LNCaP clone FGC (cell line): ENCODE measurements around the gene FIZ1.
A peak's percentile ranks its signal among the peaks of the same experiment; 100 is the strongest.

Experiments used
- DNase-seq: peaks from one replicate; pipeline ENCODE4 v3.0.0-alpha.2; 2011; ENCODE audit warnings: low read depth
- H3K4me3 ChIP-seq: 2 replicates; pipeline ENCODE4 v1.5.1; 2011; ENCODE audit warnings: mild to moderate bottlenecking, low read depth, low read length, control low read depth
- TF ChIP-seq, protein P1 (sequence below): IDR thresholded peaks from 2 replicates; pipeline ENCODE4 v1.5.1; 2012; ENCODE audit warnings: mild to moderate bottlenecking; ENCODE audit not compliant: control insufficient read depth, insufficient read depth; ENCODE audit errors: extremely low read depth

FIZ1 gene, protein sequence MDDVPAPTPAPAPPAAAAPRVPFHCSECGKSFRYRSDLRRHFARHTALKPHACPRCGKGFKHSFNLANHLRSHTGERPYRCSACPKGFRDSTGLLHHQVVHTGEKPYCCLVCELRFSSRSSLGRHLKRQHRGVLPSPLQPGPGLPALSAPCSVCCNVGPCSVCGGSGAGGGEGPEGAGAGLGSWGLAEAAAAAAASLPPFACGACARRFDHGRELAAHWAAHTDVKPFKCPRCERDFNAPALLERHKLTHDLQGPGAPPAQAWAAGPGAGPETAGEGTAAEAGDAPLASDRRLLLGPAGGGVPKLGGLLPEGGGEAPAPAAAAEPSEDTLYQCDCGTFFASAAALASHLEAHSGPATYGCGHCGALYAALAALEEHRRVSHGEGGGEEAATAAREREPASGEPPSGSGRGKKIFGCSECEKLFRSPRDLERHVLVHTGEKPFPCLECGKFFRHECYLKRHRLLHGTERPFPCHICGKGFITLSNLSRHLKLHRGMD

DNA sequence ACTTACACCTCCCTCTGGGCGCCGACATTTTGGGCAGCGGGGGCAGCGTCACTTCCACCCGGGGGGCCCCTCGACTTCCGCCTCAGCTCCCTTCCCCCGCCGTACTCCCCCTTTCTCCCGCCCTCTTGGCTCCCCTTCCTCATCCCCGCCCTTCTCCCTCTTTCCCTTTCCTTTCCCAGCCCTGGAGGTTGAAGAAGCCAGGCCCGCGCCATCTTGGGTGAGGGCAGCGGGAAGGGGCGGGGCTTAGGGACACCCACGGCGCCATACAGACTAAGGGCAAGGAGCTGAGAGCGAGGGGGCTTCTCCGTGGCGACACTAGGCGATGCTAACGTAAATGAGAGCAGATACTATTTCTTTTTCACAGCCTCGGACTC lies at the start of gene FIZ1:
TSS of gene FIZ1 (minus strand) at position 50 of the 374 bp plus-strand sequence. CDS start 1,652 bp downstream, outside the sequence.
- DNase-seq = peak; percentile 95

DNA sequence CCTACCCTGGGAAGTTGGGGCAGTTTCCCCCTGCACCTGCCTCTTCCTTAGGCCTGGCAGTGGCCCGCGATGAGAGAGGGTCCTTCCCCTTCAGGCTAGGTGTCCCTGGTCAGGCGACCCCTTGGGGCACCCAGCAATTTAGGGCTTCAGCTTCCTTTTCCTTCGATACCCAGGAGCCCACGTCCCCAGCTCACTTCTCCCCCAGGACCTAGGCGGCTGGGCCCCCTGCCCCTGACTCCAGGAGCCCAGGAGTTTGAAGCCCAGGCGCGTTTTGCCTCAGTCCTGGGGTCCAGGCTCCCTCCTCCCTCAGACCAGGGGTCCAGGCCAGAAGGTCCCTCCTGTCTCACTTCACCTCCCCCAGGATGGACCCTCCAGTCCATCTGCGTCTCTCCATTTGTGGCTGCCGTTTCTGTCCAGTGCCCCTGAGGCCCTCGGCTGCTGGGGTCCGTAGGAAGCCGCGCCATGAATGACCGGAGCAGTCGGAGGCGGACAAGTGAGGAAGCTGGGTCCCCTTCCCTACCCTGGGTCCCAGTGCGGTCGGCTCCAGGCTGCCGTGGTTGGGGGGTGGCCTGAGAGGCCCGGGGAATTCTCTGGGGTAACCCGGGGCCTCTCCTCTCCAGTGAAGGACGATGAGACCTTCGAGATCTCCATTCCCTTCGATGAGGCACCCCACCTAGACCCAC lies 49.4 kb upstream of the FIZ1 start:
- H3K4me3 ChIP-seq = peak overlapping the region; percentile 84
- no peak for DNase-seq
- TF ChIP-seq, protein P1, sequence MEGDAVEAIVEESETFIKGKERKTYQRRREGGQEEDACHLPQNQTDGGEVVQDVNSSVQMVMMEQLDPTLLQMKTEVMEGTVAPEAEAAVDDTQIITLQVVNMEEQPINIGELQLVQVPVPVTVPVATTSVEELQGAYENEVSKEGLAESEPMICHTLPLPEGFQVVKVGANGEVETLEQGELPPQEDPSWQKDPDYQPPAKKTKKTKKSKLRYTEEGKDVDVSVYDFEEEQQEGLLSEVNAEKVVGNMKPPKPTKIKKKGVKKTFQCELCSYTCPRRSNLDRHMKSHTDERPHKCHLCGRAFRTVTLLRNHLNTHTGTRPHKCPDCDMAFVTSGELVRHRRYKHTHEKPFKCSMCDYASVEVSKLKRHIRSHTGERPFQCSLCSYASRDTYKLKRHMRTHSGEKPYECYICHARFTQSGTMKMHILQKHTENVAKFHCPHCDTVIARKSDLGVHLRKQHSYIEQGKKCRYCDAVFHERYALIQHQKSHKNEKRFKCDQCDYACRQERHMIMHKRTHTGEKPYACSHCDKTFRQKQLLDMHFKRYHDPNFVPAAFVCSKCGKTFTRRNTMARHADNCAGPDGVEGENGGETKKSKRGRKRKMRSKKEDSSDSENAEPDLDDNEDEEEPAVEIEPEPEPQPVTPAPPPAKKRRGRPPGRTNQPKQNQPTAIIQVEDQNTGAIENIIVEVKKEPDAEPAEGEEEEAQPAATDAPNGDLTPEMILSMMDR = no peak

More for the DNA sequence above, at the start of gene FIZ1:
- TF ChIP-seq, protein P1 = no peak
- H3K4me3 ChIP-seq = peak within 1 kb of the TSS; percentile 61

DNA sequence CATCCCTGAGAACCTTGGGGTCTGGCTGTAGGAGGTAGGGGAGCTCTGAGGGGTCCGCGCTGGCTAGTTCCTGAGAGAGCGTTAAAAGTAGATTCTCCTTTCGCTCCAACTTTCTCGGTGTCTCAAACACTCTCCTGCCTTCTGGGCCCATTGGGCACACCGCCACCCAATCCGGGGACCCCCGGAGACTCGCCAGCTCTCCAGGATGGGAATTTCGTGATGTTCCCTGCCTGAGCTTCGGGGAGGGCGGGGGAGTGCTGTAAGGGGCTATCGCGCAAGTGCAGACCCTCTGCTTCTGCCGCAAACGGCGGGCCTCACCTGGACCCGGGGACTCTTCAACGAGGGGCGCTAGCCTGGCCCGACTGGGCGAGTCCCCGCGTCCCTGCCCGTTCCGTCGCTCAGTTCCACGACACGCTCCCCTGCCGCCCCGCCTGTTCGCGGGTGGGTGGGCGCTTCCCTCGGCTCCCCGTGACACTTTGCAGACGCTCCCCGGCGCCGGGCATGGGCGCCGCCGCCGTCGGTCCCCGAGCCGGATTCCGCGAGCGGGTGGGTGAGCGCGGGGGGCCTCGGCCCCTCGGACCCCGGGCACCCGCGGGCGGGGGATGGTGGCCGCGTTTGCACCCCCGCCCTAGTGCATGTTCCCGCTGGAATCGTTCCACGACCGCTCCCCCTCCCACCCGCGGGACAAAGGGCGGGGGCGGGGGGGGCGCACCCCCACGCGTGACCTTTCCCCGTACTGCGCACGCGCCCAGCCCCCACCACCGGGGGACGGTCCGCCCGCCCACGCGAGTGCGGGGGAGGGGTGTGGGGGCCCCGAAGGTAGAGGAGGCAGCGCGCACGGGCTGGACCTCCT lies 48.6 kb upstream of the FIZ1 start, which contains the start of gene CCDC106:
TSS of gene CCDC106 (plus strand) at position 481 of the 853 bp plus-strand sequence. CDS start 835 bp downstream, outside the sequence.
- DNase-seq = no peak
- TF ChIP-seq, protein P1 = no peak
- peak within 1 kb of the TSS; percentile 84 for H3K4me3 ChIP-seq

DNA sequence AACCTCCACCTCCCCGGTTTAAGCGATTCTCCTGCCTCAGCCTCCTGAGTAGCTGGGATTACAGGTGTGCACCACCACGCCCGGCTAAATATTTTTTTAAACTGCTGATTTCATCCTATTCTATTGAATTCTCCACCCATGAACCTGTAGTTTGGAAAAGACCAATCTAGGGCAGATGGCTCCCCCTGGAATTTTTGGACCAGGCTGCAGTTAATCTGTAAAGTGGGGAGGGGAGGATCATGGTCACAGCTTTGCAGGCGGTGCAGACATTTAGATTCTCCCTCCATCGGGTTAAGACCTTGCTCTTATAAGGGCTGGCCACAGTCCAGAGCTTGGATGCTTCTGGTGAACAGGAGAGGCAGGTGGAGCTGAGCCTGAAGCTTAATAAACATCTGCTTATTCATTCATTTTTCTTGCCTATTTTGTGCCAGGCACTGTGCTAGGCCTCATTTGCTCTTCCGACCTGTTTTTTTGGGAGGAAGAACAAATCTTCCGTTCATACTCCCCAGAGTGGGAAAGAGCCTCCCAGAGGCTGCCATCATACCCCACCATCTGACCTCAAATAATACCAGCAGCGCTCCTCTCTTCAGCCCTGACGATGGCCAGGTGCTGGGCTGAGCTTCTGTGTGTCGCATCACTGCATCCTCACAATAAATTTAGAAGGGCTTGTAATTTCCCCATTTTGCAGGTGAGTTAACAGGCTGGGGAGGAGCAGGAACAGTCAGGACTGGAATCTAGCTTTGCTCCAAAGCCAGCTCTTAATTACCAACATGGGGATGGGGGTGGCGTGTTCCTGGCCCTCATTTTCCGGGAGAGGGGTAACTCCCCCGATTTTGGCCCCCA lies 47.8 kb upstream of the FIZ1 start:
- no peak for DNase-seq
- TF ChIP-seq, protein P1 = no peak

DNA sequence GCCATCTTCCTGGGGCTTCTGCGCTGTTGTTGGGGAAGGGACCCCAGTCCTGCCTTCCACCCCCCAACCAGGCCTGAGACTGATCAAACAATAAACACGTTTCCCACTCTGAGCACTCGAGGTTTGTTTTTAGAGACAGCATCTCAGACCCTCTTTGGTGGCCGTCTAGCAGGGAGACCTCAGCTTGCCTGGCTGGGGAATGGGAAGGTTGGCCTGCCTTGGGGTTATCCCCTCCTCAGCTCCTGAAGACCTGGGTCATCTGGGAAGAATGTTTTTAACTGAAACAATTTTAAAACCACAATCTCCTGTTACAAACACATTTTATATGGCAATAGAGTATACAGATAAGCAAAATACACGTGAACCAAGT lies 46.2 kb upstream of the FIZ1 start:
- H3K4me3 ChIP-seq = no peak overlapping the region
- TF ChIP-seq, protein P1 = no peak
- no peak for DNase-seq

More for the DNA sequence above, 47.8 kb upstream of the FIZ1 start:
- peak overlapping the region; percentile 84 for H3K4me3 ChIP-seq

DNA sequence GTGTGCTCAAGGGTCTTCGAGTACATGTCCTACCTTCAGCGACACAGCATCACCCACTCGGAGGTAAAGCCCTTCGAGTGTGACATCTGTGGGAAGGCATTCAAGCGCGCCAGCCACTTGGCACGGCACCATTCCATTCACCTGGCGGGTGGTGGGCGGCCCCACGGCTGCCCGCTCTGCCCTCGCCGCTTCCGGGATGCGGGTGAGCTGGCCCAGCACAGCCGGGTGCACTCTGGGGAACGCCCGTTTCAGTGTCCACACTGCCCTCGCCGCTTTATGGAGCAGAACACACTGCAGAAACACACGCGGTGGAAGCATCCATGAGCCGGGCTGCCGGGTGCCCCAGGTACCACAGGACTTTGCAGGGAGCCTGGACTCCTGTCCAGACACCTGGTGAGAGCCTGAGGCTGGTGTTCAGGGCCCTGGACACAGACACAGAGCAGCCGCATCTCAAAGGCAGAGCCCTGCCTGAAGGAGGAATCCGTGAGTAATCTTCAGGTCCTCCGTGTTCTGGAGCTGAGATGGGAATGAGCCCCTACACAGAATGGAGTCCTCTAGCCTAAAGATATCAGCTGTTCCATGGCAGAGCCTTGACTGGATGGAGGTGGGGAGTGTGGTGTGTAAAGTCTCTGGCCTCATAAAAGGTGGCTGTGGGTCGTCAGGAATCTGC lies 45.7 kb upstream of the FIZ1 start:
- H3K4me3 ChIP-seq = peak overlapping the region; percentile 95
- no peak for DNase-seq
- TF ChIP-seq, protein P1 = no peak
